Non-pigmented ciliary epithelial cell (primary cell): Measurements from ENCODE around the gene TRIM44.
"Not testable (repeated sequence)": the region's sequence is repeated elsewhere in the genome, so short reads cannot be mapped to it uniquely, and the experiment has no call there.

Source experiments
- DNase-seq: peaks from one replicate; pipeline ENCODE4 v3.0.0-alpha.2; 2010; ENCODE audit warnings: low read depth

The TRIM44 gene

GRCh38 chr11:35815556-35816315, 153.2 kb downstream of the TRIM44 start:
- no peak for DNase-seq

- no peak for DNase-seq
Measured at GRCh38 chr11:35820614-35821013, 158.0 kb downstream of the TRIM44 start.

- DNase-seq: no peak
Measured at GRCh38 chr11:35822815-35823495, 160.4 kb downstream of the TRIM44 start.

GRCh38 chr11:35823742-35824298, 161.2 kb downstream of the TRIM44 start:
- DNase-seq: no peak

- no peak for DNase-seq
Measured at GRCh38 chr11:35825386-35825785, 162.8 kb downstream of the TRIM44 start.

- no peak for DNase-seq
Measured at GRCh38 chr11:35826006-35826405, 163.4 kb downstream of the TRIM44 start.

- DNase-seq: no peak
Measured at GRCh38 chr11:35826949-35827348, 164.4 kb downstream of the TRIM44 start.

- DNase-seq: no peak
Measured at GRCh38 chr11:35836205-35836604, 173.6 kb downstream of the TRIM44 start.

- DNase-seq: no peak
Measured at GRCh38 chr11:35838071-35838470, 175.5 kb downstream of the TRIM44 start.

- DNase-seq: not testable (repeated sequence)
Measured at GRCh38 chr11:35838697-35839367, 176.3 kb downstream of the TRIM44 start.

GRCh38 chr11:35839368-35840161, 177.0 kb downstream of the TRIM44 start:
- no peak for DNase-seq

GRCh38 chr11:35841733-35842132, 179.2 kb downstream of the TRIM44 start:
- no peak for DNase-seq

- no peak for DNase-seq
Measured at GRCh38 chr11:35842958-35843357, 180.4 kb downstream of the TRIM44 start.

- no peak for DNase-seq
Measured at GRCh38 chr11:35844579-35844978, 182.0 kb downstream of the TRIM44 start.

GRCh38 chr11:35845860-35846259, 183.3 kb downstream of the TRIM44 start:
- no peak for DNase-seq

- no peak for DNase-seq
Measured at GRCh38 chr11:35846874-35847273, 184.3 kb downstream of the TRIM44 start.

GRCh38 chr11:35847473-35847872, 184.9 kb downstream of the TRIM44 start:
- DNase-seq: no peak

GRCh38 chr11:35848616-35849015, 186.0 kb downstream of the TRIM44 start:
- no peak for DNase-seq

- DNase-seq: no peak
Measured at GRCh38 chr11:35850191-35850590, 187.6 kb downstream of the TRIM44 start.

GRCh38 chr11:35851342-35851741, 188.8 kb downstream of the TRIM44 start:
- no peak for DNase-seq

- DNase-seq: no peak
Measured at GRCh38 chr11:35852056-35852455, 189.5 kb downstream of the TRIM44 start.

GRCh38 chr11:35853971-35854370, 191.4 kb downstream of the TRIM44 start:
- no peak for DNase-seq
